ENCODE data around the gene CORO7.

DNA sequence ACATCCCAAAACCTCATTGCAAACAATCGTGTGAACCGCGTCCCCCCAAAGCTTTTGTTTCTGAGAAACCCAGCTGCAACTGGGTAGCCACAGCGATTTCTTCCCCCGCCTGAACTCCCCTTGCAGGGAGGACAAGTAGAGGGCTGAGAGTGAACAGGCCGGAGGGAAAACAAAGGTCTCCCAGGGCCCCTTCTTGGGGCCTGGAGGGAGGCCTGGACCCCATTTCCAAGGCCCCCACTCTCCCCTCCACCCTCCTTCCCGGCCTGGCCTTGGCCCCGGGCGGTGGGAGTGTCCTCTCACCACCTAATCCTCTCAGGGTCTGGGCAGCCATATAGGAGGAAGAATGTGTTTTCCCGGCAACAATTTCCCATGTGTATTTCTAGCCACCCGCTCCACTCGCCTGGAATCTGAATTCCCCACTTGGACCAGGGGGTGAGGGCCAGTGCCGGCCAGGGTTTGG, 97.9 kb downstream of the CORO7 start:
- TF ChIP-seq, protein P1, sequence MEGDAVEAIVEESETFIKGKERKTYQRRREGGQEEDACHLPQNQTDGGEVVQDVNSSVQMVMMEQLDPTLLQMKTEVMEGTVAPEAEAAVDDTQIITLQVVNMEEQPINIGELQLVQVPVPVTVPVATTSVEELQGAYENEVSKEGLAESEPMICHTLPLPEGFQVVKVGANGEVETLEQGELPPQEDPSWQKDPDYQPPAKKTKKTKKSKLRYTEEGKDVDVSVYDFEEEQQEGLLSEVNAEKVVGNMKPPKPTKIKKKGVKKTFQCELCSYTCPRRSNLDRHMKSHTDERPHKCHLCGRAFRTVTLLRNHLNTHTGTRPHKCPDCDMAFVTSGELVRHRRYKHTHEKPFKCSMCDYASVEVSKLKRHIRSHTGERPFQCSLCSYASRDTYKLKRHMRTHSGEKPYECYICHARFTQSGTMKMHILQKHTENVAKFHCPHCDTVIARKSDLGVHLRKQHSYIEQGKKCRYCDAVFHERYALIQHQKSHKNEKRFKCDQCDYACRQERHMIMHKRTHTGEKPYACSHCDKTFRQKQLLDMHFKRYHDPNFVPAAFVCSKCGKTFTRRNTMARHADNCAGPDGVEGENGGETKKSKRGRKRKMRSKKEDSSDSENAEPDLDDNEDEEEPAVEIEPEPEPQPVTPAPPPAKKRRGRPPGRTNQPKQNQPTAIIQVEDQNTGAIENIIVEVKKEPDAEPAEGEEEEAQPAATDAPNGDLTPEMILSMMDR (IDR thresholded peaks at IDR 0.05), result no peak
- no peak for TF ChIP-seq EZH2 (IDR thresholded peaks at IDR 0.05; ENCODE audit: borderline replicate concordance, insufficient read depth, low read depth, low read length, poor library complexity, severe bottlenecking)
